ENCODE data around the gene AK8. TPM values are rescaled to one million over a fixed set of nuclear protein-coding genes. Genes with fewer than 3 reads are reported as not detected.

AK8 gene
- polyA plus RNA-seq, 3 donors, result 0.08 TPM; not detected in 2

DNA sequence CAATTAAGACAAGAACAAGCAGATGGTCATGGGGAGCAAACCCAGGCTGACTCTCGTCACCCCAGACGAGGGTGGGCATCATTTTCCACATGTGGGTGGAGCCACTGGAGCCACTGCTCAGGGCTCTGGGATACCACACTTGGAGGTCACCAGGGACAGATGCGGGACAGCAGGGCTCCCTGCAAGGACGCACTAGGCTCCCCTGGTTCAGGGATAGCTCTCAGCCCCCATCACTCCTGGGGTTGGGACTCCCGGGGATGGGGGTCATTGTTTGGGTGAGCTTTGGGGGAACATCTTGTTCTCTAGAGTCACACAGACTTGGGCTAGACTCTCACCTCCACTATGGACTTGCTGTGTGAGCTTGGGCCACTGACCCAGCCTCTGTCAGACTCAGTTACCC lies 150.0 kb downstream of the AK8 start:
- TF ChIP-seq, protein P1, sequence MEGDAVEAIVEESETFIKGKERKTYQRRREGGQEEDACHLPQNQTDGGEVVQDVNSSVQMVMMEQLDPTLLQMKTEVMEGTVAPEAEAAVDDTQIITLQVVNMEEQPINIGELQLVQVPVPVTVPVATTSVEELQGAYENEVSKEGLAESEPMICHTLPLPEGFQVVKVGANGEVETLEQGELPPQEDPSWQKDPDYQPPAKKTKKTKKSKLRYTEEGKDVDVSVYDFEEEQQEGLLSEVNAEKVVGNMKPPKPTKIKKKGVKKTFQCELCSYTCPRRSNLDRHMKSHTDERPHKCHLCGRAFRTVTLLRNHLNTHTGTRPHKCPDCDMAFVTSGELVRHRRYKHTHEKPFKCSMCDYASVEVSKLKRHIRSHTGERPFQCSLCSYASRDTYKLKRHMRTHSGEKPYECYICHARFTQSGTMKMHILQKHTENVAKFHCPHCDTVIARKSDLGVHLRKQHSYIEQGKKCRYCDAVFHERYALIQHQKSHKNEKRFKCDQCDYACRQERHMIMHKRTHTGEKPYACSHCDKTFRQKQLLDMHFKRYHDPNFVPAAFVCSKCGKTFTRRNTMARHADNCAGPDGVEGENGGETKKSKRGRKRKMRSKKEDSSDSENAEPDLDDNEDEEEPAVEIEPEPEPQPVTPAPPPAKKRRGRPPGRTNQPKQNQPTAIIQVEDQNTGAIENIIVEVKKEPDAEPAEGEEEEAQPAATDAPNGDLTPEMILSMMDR (IDR thresholded peaks at IDR 0.05), result no peak
- no peak overlapping the region for H2AFZ ChIP-seq (ENCODE audit: insufficient read depth, low read depth, low read length, poor library complexity, severe bottlenecking)
- H3K4me3 ChIP-seq (replicated peaks in 1 of 3; ENCODE audit: low read depth in 2 of 3, low read length in 3 of 3), result no peak overlapping the region
- no peaks in the 10 kb centered on the region for H3K4me1 ChIP-seq (ENCODE audit: control insufficient read depth in 1 of 2, insufficient read depth in 2 of 2, low read length in 2 of 2)
- no peak overlapping the region for H3K27ac ChIP-seq (ENCODE audit: low read depth in 1 of 2, low read length in 2 of 2)
- Mint-ChIP-seq H3K27ac (peak overlapping the region in 1 of 7 donors; percentile 40), H3K4me1 (no peaks in the 10 kb centered on the region), H3K27me3 (ENCODE audit: low read depth in 3 of 3) (peaks cover 2 to 7% (median 6%) of the 10 kb centered on the region in 3 donors), H3K4me3 (peak overlapping the region in 1 of 2 donors; percentile 46), H3K9me3 (peaks cover 0 to 2% (median 0%) of the 10 kb centered on the region in 7 donors), H3K36me3 (no peaks in the 10 kb centered on the region)
- H3K9ac ChIP-seq (ENCODE audit: insufficient read depth, low read length, poor library complexity, severe bottlenecking), result no peak overlapping the region
- intact Hi-C loops (cut with micrococcal nuclease), result no loop called here
- H3K4me2 ChIP-seq (replicated peaks; ENCODE audit: extremely low read depth, low read length, poor library complexity, severe bottlenecking), result no peak overlapping the region
- no peaks in the 10 kb centered on the region for H3K9me3 ChIP-seq (replicated peaks in 1 of 2; ENCODE audit: control insufficient read depth in 1 of 2, insufficient read depth in 1 of 2, low read length in 2 of 2)
- no peaks in the 10 kb centered on the region for H4K20me1 ChIP-seq (ENCODE audit: insufficient read depth, low read length)
- 92% methylated on average over 4 of the region's 5 CpGs for WGBS (ENCODE audit: insufficient coverage)
- H3K79me2 ChIP-seq (ENCODE audit: insufficient read depth, low read length), result no peaks in the 10 kb centered on the region
- DNase-seq, result no peak
- no peaks in the 10 kb centered on the region for H3K27me3 ChIP-seq (ENCODE audit: control insufficient read depth in 2 of 2, insufficient read depth in 2 of 2, low read length in 2 of 2)
- no peaks in the 10 kb centered on the region for H3K36me3 ChIP-seq (replicated peaks in 1 of 2; ENCODE audit: control insufficient read depth in 1 of 2, insufficient read depth in 2 of 2, low read length in 2 of 2)

DNA sequence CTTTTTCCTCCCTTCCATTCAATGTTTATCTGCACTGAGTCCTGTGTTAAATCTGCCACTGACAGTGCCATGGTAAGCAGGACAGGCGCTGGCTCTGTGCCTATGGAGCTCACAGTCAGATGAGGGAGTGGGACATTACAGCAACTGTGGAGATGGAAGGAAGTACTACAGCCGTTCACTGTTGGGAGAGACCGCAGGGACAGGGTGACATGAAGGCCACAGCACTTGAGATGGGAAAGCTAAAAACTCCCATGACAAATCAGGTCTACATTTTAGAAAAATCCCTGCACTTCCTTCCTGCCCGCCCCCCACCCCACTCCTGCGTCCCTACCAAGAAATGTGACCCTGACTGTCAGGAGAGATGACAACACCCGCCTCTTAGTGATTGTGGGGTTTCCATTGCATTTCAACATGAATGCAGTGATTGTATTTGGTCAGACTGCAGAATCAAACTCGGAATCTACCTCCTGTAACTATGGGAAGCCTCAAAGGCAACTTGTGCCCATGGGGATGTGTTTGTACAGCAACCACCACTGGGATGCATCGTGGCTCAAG lies 151.4 kb downstream of the AK8 start:
- Histone ChIP-seq H3K4me3 (replicated peaks in 1 of 3; ENCODE audit: low read depth in 2 of 3, low read length in 3 of 3) (no peak overlapping the region), H3K4me1 (ENCODE audit: control insufficient read depth in 1 of 2, insufficient read depth in 2 of 2, low read length in 2 of 2) (no peaks in the 10 kb centered on the region), H3K36me3 (replicated peaks in 1 of 2; ENCODE audit: control insufficient read depth in 1 of 2, insufficient read depth in 2 of 2, low read length in 2 of 2) (no peaks in the 10 kb centered on the region), H3K27ac (ENCODE audit: low read depth in 1 of 2, low read length in 2 of 2) (no peak overlapping the region), H3K4me2 (replicated peaks; ENCODE audit: extremely low read depth, low read length, poor library complexity, severe bottlenecking) (no peak overlapping the region), H3K9me3 (replicated peaks in 1 of 2; ENCODE audit: control insufficient read depth in 1 of 2, insufficient read depth in 1 of 2, low read length in 2 of 2) (no peaks in the 10 kb centered on the region), H3K27me3 (ENCODE audit: control insufficient read depth in 2 of 2, insufficient read depth in 2 of 2, low read length in 2 of 2) (no peaks in the 10 kb centered on the region), H2AFZ (ENCODE audit: insufficient read depth, low read depth, low read length, poor library complexity, severe bottlenecking) (no peak overlapping the region), H4K20me1 (ENCODE audit: insufficient read depth, low read length) (no peaks in the 10 kb centered on the region), H3K79me2 (ENCODE audit: insufficient read depth, low read length) (no peaks in the 10 kb centered on the region), H3K9ac (ENCODE audit: insufficient read depth, low read length, poor library complexity, severe bottlenecking) (no peak overlapping the region)
- intact Hi-C loops (cut with micrococcal nuclease), result no loop called here
- no peaks in the 10 kb centered on the region for H3K36me3 Mint-ChIP-seq
- H3K27me3 Mint-ChIP-seq (ENCODE audit: low read depth in 3 of 3), result peaks cover 2 to 6% (median 5%) of the 10 kb centered on the region in 3 donors
- 67% methylated on average over 1 of the region's 8 CpGs for WGBS (ENCODE audit: insufficient coverage)
- H3K27ac Mint-ChIP-seq, result no peak overlapping the region
- H3K4me1 Mint-ChIP-seq, result no peaks in the 10 kb centered on the region
- H3K4me3 Mint-ChIP-seq, result no peak overlapping the region
- peaks cover 0 to 2% (median 0%) of the 10 kb centered on the region in 7 donors for H3K9me3 Mint-ChIP-seq
- TF ChIP-seq, protein P1 (IDR thresholded peaks at IDR 0.05), result no peak
- no peak for DNase-seq
